ENCODE measurements around the gene POLR2E. TPM values are rescaled to one million over a fixed set of nuclear protein-coding genes. Genes with fewer than 3 reads are reported as not detected.

Gene POLR2E
- polyA plus RNA-seq, 1 donor (not counting 4 experiments of a cell fraction or from before 2014, with no cell fraction given): 178 TPM

DNA sequence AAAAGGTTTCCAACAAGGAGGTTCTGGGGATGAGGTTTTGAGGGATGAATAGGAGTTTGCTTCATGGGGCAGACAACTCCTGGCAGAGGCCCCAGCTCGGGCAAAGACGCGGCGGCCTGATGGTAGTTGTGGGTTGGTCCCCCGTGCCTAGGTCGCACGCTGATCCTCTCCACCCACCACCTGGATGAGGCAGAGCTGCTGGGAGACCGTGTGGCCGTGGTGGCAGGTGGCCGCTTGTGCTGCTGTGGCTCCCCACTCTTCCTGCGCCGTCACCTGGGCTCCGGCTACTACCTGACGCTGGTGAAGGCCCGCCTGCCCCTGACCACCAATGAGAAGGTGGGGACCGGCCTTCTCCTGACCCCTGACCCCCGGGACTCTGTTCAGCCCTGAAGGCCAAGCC lies 43.4 kb downstream of the POLR2E start:
- no peak overlapping the region for H3K4me2 ChIP-seq (ENCODE audit: control insufficient read depth, extremely low read depth, insufficient read depth, low read depth, low read length)
- FAIRE-seq (no peak), DNase-seq (ENCODE audit: low read depth, low spot score) (no peak)
- H3K4me3 ChIP-seq (ENCODE audit: control insufficient read depth in 2 of 3, extremely low read depth in 1 of 3, insufficient read depth in 2 of 3, low read depth in 1 of 3, low read length in 3 of 3): no peak overlapping the region
- no peak overlapping the region for H3K27ac ChIP-seq (ENCODE audit: control insufficient read depth, insufficient read depth, low read length)
- no peak overlapping the region for H2AFZ ChIP-seq (ENCODE audit: control insufficient read depth, low read length)
- no peaks in the 10 kb centered on the region for H3K9me1 ChIP-seq (ENCODE audit: control insufficient read depth, extremely low read depth, insufficient read depth, low read length)
- no peaks in the 10 kb centered on the region for H3K4me1 ChIP-seq (ENCODE audit: control insufficient read depth, extremely low read depth, insufficient read depth, low read length)
- no peak overlapping the region for H3K9ac ChIP-seq (ENCODE audit: control insufficient read depth, extremely low read depth, insufficient read depth, low read length)
- no peak for TF ChIP-seq CTCF (optimal IDR thresholded peaks at IDR 0.05 in 1 of 3, IDR thresholded peaks at IDR 0.05 in 1 of 3, conservative IDR thresholded peaks at IDR 0.05 in 1 of 3; ENCODE audit: extremely low read depth in 1 of 3, insufficient read depth in 2 of 3, low read length in 3 of 3)
- TF ChIP-seq EZH2 (IDR thresholded peaks at IDR 0.05; ENCODE audit: low read length): no peak
- H4K20me1 ChIP-seq (ENCODE audit: control insufficient read depth, extremely low read depth, insufficient read depth, low read length): no peaks in the 10 kb centered on the region
- no peaks in the 10 kb centered on the region for H3K27me3 ChIP-seq (ENCODE audit: control insufficient read depth, extremely low read depth, insufficient read depth, low read length)
- dilution Hi-C loops (cut with MboI; ENCODE audit: extremely low pct_ligation_motif_present, low sequenced_read_pairs): no loop called here
- peaks cover 3 to 20% of the 10 kb centered on the region in 2 experiments for H3K36me3 ChIP-seq (ENCODE audit: control insufficient read depth in 2 of 2, extremely low read depth in 1 of 2, insufficient read depth in 2 of 2, low read length in 2 of 2)
- H3K79me2 ChIP-seq (ENCODE audit: control insufficient read depth, insufficient read depth, low read length): no peaks in the 10 kb centered on the region
- peaks cover 8% of the 10 kb centered on the region for H3K9me3 ChIP-seq (ENCODE audit: control insufficient read depth, low read depth, low read length)

GRCh38 chr19:1050989-1051788 lies 44.0 kb downstream of the POLR2E start:
- Histone ChIP-seq H3K9ac (ENCODE audit: control insufficient read depth, extremely low read depth, insufficient read depth, low read length) (no peak overlapping the region), H3K4me2 (ENCODE audit: control insufficient read depth, extremely low read depth, insufficient read depth, low read depth, low read length) (no peak overlapping the region), H3K27me3 (ENCODE audit: control insufficient read depth, extremely low read depth, insufficient read depth, low read length) (no peaks in the 10 kb centered on the region), H3K36me3 (ENCODE audit: control insufficient read depth in 2 of 2, extremely low read depth in 1 of 2, insufficient read depth in 2 of 2, low read length in 2 of 2) (peaks cover 0 to 16% of the 10 kb centered on the region in 2 experiments), H3K9me3 (ENCODE audit: control insufficient read depth, low read depth, low read length) (peaks cover 2% of the 10 kb centered on the region), H4K20me1 (ENCODE audit: control insufficient read depth, extremely low read depth, insufficient read depth, low read length) (no peaks in the 10 kb centered on the region), H3K4me1 (ENCODE audit: control insufficient read depth, extremely low read depth, insufficient read depth, low read length) (no peaks in the 10 kb centered on the region), H3K9me1 (ENCODE audit: control insufficient read depth, extremely low read depth, insufficient read depth, low read length) (no peaks in the 10 kb centered on the region), H3K4me3 (ENCODE audit: control insufficient read depth in 2 of 3, extremely low read depth in 1 of 3, insufficient read depth in 2 of 3, low read depth in 1 of 3, low read length in 3 of 3) (no peak overlapping the region), H2AFZ (ENCODE audit: control insufficient read depth, low read length) (no peak overlapping the region), H3K27ac (ENCODE audit: control insufficient read depth, insufficient read depth, low read length) (no peak overlapping the region), H3K79me2 (ENCODE audit: control insufficient read depth, insufficient read depth, low read length) (no peaks in the 10 kb centered on the region)
- FAIRE-seq (no peak), DNase-seq (ENCODE audit: low read depth, low spot score) (no peak)
- TF ChIP-seq CTCF (optimal IDR thresholded peaks at IDR 0.05 in 1 of 3, IDR thresholded peaks at IDR 0.05 in 1 of 3, conservative IDR thresholded peaks at IDR 0.05 in 1 of 3; ENCODE audit: extremely low read depth in 1 of 3, insufficient read depth in 2 of 3, low read length in 3 of 3) (no peak), EZH2 (IDR thresholded peaks at IDR 0.05; ENCODE audit: low read length) (no peak)
- dilution Hi-C loops (cut with MboI; ENCODE audit: extremely low pct_ligation_motif_present, low sequenced_read_pairs): no loop called here
